Measurements from ENCODE around the gene FLAD1. TPM values are rescaled to one million over a fixed set of nuclear protein-coding genes. Genes with fewer than 3 reads are reported as not detected.
A peak's percentile ranks its signal among the peaks of the same experiment; 100 is the strongest.

The FLAD1 gene
- total RNA-seq, 1 experiment from 2014 or later = 97.0 TPM

- Histone ChIP-seq H2BK20ac (ENCODE audit: low read depth, low read length, poor library complexity, severe bottlenecking) (no peak overlapping the region), H3K79me2 (ENCODE audit: insufficient read depth, low read length) (peaks cover 10% of the 10 kb centered on the region; the same call in 1 of the 2 replicates), H3K4me1 (ENCODE audit: insufficient read depth, low read length) (peaks cover 4% of the 10 kb centered on the region; the same call in 1 of the 2 replicates), H2BK12ac (ENCODE audit: insufficient read length, low read depth, low read length) (no peak overlapping the region), H2AFZ (ENCODE audit: low read length) (no peak overlapping the region), H2BK15ac (ENCODE audit: low read depth, low read length) (no peak overlapping the region), H4K91ac (ENCODE audit: insufficient read length, low read depth, low read length) (no peak overlapping the region), H3K23me2 (ENCODE audit: insufficient read length, low read depth, low read length, poor library complexity, severe bottlenecking) (peaks cover 30% of the 10 kb centered on the region), H3K56ac (ENCODE audit: insufficient read length, low read depth, low read length) (no peak overlapping the region), H3K27me3 (ENCODE audit: insufficient read depth, low read length) (no peaks in the 10 kb centered on the region), H4K8ac (replicated peaks; ENCODE audit: insufficient read length, low read depth, low read length) (no peak overlapping the region), H3K23ac (ENCODE audit: insufficient read length, low read depth, low read length) (no peak overlapping the region), H3K18ac (ENCODE audit: insufficient read length, low read depth, low read length) (no peak overlapping the region), H3K14ac (ENCODE audit: insufficient read depth, low read length) (no peak overlapping the region; the same call in 1 of the 2 replicates), H3K4ac (ENCODE audit: low read depth, low read length) (no peak overlapping the region), H3K4me2 (ENCODE audit: insufficient read depth, insufficient read length, low read length) (peak overlapping the region; percentile 77), H4K5ac (ENCODE audit: insufficient read length, low read depth, low read length) (no peak overlapping the region), H3K79me1 (ENCODE audit: insufficient read depth, low read depth, low read length, poor library complexity, severe bottlenecking) (peaks cover 7% of the 10 kb centered on the region), H3K9ac (ENCODE audit: extremely low read depth, insufficient read length, low read length) (peak overlapping the region; percentile 59), H3T11ph (ENCODE audit: low read length) (no peak overlapping the region), H2BK5ac (ENCODE audit: insufficient read length, low read length) (no peak overlapping the region), H2BK120ac (ENCODE audit: low read depth, low read length, poor library complexity, severe bottlenecking) (no peak overlapping the region), H4K20me1 (ENCODE audit: control insufficient read depth, insufficient read depth, insufficient read length) (peaks cover 2% of the 10 kb centered on the region), H2AK5ac (ENCODE audit: insufficient read length, low read length) (no peak overlapping the region), H3K9me3 (ENCODE audit: control insufficient read depth, low read depth, low read length) (no peaks in the 10 kb centered on the region), H3K27ac (ENCODE audit: insufficient read length, low read depth, low read length) (no peak overlapping the region)
- Mint-ChIP-seq H3K4me1 (peaks cover 40 to 43% of the 10 kb centered on the region in 2 experiments), H3K9me3 (no peaks in the 10 kb centered on the region), H3K27me3 (ENCODE audit: low read depth) (no peaks in the 10 kb centered on the region), H3K4me3 (peak overlapping the region in 1 of 2 experiments; percentile 96; a peak in 4 of 5 replicates), H3K27ac (peak overlapping the region; percentile 33 to 95 (median 50); a peak in 6 of 7 replicates), H3K36me3 (ENCODE audit: insufficient read depth in 1 of 3, low read depth in 3 of 3) (peaks cover 33 to 50% (median 42%) of the 10 kb centered on the region in 3 experiments)
- TF ChIP-seq CTCF (conservative IDR thresholded peaks at IDR 0.05) = no peak
- WGBS (ENCODE audit: extremely low coverage, insufficient read length, low lambda C conversion rate) = no CpG with 5 or more reads among the region's 5 CpGs
- DNase-seq = no peak
Measured at GRCh38 chr1:154969246-154969645, 13.9 kb upstream of the FLAD1 start.

Measured in H9 (cell line).